ENCODE measurements around the gene PAGE2B.

PAGE2B gene

DNA sequence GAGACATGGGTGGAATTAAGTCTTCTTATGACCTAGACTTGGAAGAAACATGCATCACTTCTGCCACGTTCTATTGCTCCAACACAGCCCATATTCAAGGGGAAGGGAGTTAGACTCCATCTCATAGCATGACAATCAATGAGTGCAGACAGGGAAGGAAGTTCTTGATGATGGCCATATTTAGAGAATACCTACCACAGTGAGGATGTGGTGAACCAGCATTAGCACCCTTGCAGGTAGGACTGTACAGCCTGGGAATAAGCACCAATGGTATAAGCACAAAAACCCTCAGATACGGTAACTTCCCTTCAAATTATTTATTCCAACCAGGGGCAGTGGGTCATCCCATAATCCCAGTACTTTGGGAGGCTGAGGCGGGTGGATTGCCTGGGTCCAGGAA, 43.7 kb downstream of the PAGE2B start:
- Histone ChIP-seq H3K4me2 (ENCODE audit: insufficient read depth, low read length, poor library complexity, severe bottlenecking) (no peak overlapping the region), H2AFZ (ENCODE audit: low read length) (no peak overlapping the region), H3K9ac (ENCODE audit: low read depth, low read length, poor library complexity) (no peak overlapping the region), H2BK120ac (ENCODE audit: low read depth, low read length) (no peak overlapping the region), H3K9me3 (replicated peaks in 1 of 2; ENCODE audit: control insufficient read depth in 2 of 2, insufficient read depth in 1 of 2, low read depth in 1 of 2, low read length in 2 of 2) (no peaks in the 10 kb centered on the region), H3K14ac (ENCODE audit: low read length) (no peak overlapping the region), H2BK5ac (ENCODE audit: low read length) (no peak overlapping the region), H3K23ac (ENCODE audit: low read depth, low read length, poor library complexity) (no peak overlapping the region), H3K4ac (ENCODE audit: low read length) (no peak overlapping the region), H3K4me1 (ENCODE audit: control insufficient read depth in 2 of 2, insufficient read depth in 1 of 2, low read depth in 1 of 2, low read length in 2 of 2) (peaks cover 2 to 3% of the 10 kb centered on the region in 2 donors), H3K79me1 (ENCODE audit: low read depth, low read length) (no peaks in the 10 kb centered on the region), H3K27me3 (ENCODE audit: control insufficient read depth in 3 of 3, insufficient read depth in 3 of 3, low read depth in 1 of 3, low read length in 3 of 3) (peaks cover 0 to 12% (median 0%) of the 10 kb centered on the region in 3 experiments), H3K36me3 (replicated peaks in 1 of 2; ENCODE audit: control insufficient read depth in 2 of 2, insufficient read depth in 2 of 2, low read length in 2 of 2) (no peaks in the 10 kb centered on the region), H3K18ac (ENCODE audit: low read length) (no peak overlapping the region), H2AK5ac (ENCODE audit: low read depth, low read length) (no peak overlapping the region), H4K91ac (ENCODE audit: low read depth, low read length, poor library complexity) (no peak overlapping the region), H3K4me3 (ENCODE audit: low read length in 2 of 2) (no peak overlapping the region), H2BK12ac (ENCODE audit: low read length) (no peak overlapping the region), H4K8ac (ENCODE audit: low read depth, low read length) (no peak overlapping the region), H3K27ac (replicated peaks; ENCODE audit: low read length) (no peak overlapping the region), H2BK15ac (ENCODE audit: low read length) (no peak overlapping the region)
- no peak for DNase-seq (ENCODE audit: low spot score)
- no CpG with 5 or more reads among the region's 3 CpGs for WGBS, 2 donors (ENCODE audit: extremely low coverage in 2 of 2, insufficient read length in 2 of 2, insufficient replicate concordance in 1 of 2)

GRCh38 chrX:55119271-55119670, 44.4 kb downstream of the PAGE2B start:
- Histone ChIP-seq H3K9me3 (replicated peaks in 1 of 2; ENCODE audit: control insufficient read depth in 2 of 2, insufficient read depth in 1 of 2, low read depth in 1 of 2, low read length in 2 of 2) (no peaks in the 10 kb centered on the region), H3K79me1 (ENCODE audit: low read depth, low read length) (no peaks in the 10 kb centered on the region), H2BK12ac (ENCODE audit: low read length) (no peak overlapping the region), H3K4me1 (ENCODE audit: control insufficient read depth in 2 of 2, insufficient read depth in 1 of 2, low read depth in 1 of 2, low read length in 2 of 2) (peaks cover 2 to 3% of the 10 kb centered on the region in 2 donors), H3K14ac (ENCODE audit: low read length) (no peak overlapping the region), H3K4ac (ENCODE audit: low read length) (no peak overlapping the region), H3K36me3 (replicated peaks in 1 of 2; ENCODE audit: control insufficient read depth in 2 of 2, insufficient read depth in 2 of 2, low read length in 2 of 2) (no peaks in the 10 kb centered on the region), H2BK5ac (ENCODE audit: low read length) (no peak overlapping the region), H3K23ac (ENCODE audit: low read depth, low read length, poor library complexity) (no peak overlapping the region), H3K4me2 (ENCODE audit: insufficient read depth, low read length, poor library complexity, severe bottlenecking) (no peak overlapping the region), H2AK5ac (ENCODE audit: low read depth, low read length) (no peak overlapping the region), H3K4me3 (ENCODE audit: low read length in 2 of 2) (no peak overlapping the region), H3K9ac (ENCODE audit: low read depth, low read length, poor library complexity) (no peak overlapping the region), H3K18ac (ENCODE audit: low read length) (no peak overlapping the region), H4K8ac (ENCODE audit: low read depth, low read length) (no peak overlapping the region), H2AFZ (ENCODE audit: low read length) (no peak overlapping the region), H3K27me3 (ENCODE audit: control insufficient read depth in 3 of 3, insufficient read depth in 3 of 3, low read depth in 1 of 3, low read length in 3 of 3) (peaks cover 0 to 12% (median 0%) of the 10 kb centered on the region in 3 experiments), H3K27ac (replicated peaks; ENCODE audit: low read length) (no peak overlapping the region), H2BK15ac (ENCODE audit: low read length) (no peak overlapping the region), H4K91ac (ENCODE audit: low read depth, low read length, poor library complexity) (no peak overlapping the region), H2BK120ac (ENCODE audit: low read depth, low read length) (no peak overlapping the region)
- no peak for DNase-seq (ENCODE audit: low spot score)

DNA sequence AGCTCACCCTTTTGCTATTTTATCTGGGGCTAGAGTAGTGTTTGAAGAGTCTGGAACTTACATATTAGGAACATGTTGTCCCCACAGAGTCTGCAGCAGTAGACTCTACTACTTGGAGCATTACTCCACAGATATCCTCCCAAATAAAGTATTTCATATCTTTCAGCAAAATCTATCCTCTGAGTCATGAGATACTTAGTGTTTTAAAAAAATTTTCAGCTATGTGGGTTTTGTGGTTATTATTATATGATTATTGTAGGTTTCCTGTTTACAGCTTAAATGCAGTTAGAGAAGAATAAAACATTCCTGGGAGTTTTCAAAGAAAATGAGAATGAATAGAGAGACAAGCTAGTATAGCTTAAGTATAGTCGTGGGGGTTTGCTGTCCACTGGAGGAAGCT, 44.9 kb downstream of the PAGE2B start:
- Histone ChIP-seq H2AK5ac (ENCODE audit: low read depth, low read length) (no peak overlapping the region), H3K27me3 (ENCODE audit: control insufficient read depth in 3 of 3, insufficient read depth in 3 of 3, low read depth in 1 of 3, low read length in 3 of 3) (peaks cover 0 to 12% (median 0%) of the 10 kb centered on the region in 3 experiments)
- DNase-seq (ENCODE audit: low spot score): no peak

GRCh38 chrX:55120761-55121358, 46.0 kb downstream of the PAGE2B start:
- Histone ChIP-seq H3K36me3 (replicated peaks in 1 of 2; ENCODE audit: control insufficient read depth in 2 of 2, insufficient read depth in 2 of 2, low read length in 2 of 2) (no peaks in the 10 kb centered on the region), H3K27ac (replicated peaks; ENCODE audit: low read length) (no peak overlapping the region), H3K79me1 (ENCODE audit: low read depth, low read length) (no peaks in the 10 kb centered on the region), H3K4me3 (ENCODE audit: low read length in 2 of 2) (no peak overlapping the region), H3K4me1 (ENCODE audit: control insufficient read depth in 2 of 2, insufficient read depth in 1 of 2, low read depth in 1 of 2, low read length in 2 of 2) (peaks cover 2 to 3% of the 10 kb centered on the region in 2 donors), H4K91ac (ENCODE audit: low read depth, low read length, poor library complexity) (no peak overlapping the region), H2BK12ac (ENCODE audit: low read length) (no peak overlapping the region), H2BK5ac (ENCODE audit: low read length) (no peak overlapping the region), H3K18ac (ENCODE audit: low read length) (no peak overlapping the region), H3K9ac (ENCODE audit: low read depth, low read length, poor library complexity) (no peak overlapping the region), H3K9me3 (replicated peaks in 1 of 2; ENCODE audit: control insufficient read depth in 2 of 2, insufficient read depth in 1 of 2, low read depth in 1 of 2, low read length in 2 of 2) (no peaks in the 10 kb centered on the region), H4K8ac (ENCODE audit: low read depth, low read length) (no peak overlapping the region), H2BK15ac (ENCODE audit: low read length) (no peak overlapping the region), H2AFZ (ENCODE audit: low read length) (peak overlapping the region; percentile 58), H3K14ac (ENCODE audit: low read length) (no peak overlapping the region), H2AK5ac (ENCODE audit: low read depth, low read length) (no peak overlapping the region), H3K23ac (ENCODE audit: low read depth, low read length, poor library complexity) (no peak overlapping the region), H3K4me2 (ENCODE audit: insufficient read depth, low read length, poor library complexity, severe bottlenecking) (no peak overlapping the region), H2BK120ac (ENCODE audit: low read depth, low read length) (no peak overlapping the region), H3K27me3 (ENCODE audit: control insufficient read depth in 3 of 3, insufficient read depth in 3 of 3, low read depth in 1 of 3, low read length in 3 of 3) (peaks cover 0 to 12% (median 0%) of the 10 kb centered on the region in 3 experiments), H3K4ac (ENCODE audit: low read length) (no peak overlapping the region)
- WGBS, 2 donors (ENCODE audit: extremely low coverage in 2 of 2, insufficient read length in 2 of 2, insufficient replicate concordance in 1 of 2): no CpG with 5 or more reads among the region's 2 CpGs
- no peak for DNase-seq (ENCODE audit: low spot score)

More for the DNA sequence above, 44.9 kb downstream of the PAGE2B start:
- H2BK12ac ChIP-seq (ENCODE audit: low read length): no peak overlapping the region
- no peak overlapping the region for H2AFZ ChIP-seq (ENCODE audit: low read length)
- H3K23ac ChIP-seq (ENCODE audit: low read depth, low read length, poor library complexity): no peak overlapping the region
- H3K36me3 ChIP-seq (replicated peaks in 1 of 2; ENCODE audit: control insufficient read depth in 2 of 2, insufficient read depth in 2 of 2, low read length in 2 of 2): no peaks in the 10 kb centered on the region
- no peak overlapping the region for H3K14ac ChIP-seq (ENCODE audit: low read length)
- no peak overlapping the region for H3K4me2 ChIP-seq (ENCODE audit: insufficient read depth, low read length, poor library complexity, severe bottlenecking)
- no peak overlapping the region for H2BK5ac ChIP-seq (ENCODE audit: low read length)
- WGBS, 2 donors (ENCODE audit: extremely low coverage in 2 of 2, insufficient read length in 2 of 2, insufficient replicate concordance in 1 of 2): no CpG with 5 or more reads among the region's 1 CpG
- H4K8ac ChIP-seq (ENCODE audit: low read depth, low read length): no peak overlapping the region
- H4K91ac ChIP-seq (ENCODE audit: low read depth, low read length, poor library complexity): no peak overlapping the region
- no peak overlapping the region for H3K4ac ChIP-seq (ENCODE audit: low read length)
- no peak overlapping the region for H2BK15ac ChIP-seq (ENCODE audit: low read length)
- no peak overlapping the region for H3K9ac ChIP-seq (ENCODE audit: low read depth, low read length, poor library complexity)
- no peaks in the 10 kb centered on the region for H3K9me3 ChIP-seq (replicated peaks in 1 of 2; ENCODE audit: control insufficient read depth in 2 of 2, insufficient read depth in 1 of 2, low read depth in 1 of 2, low read length in 2 of 2)
- peaks cover 2 to 3% of the 10 kb centered on the region in 2 donors for H3K4me1 ChIP-seq (ENCODE audit: control insufficient read depth in 2 of 2, insufficient read depth in 1 of 2, low read depth in 1 of 2, low read length in 2 of 2)
- no peaks in the 10 kb centered on the region for H3K79me1 ChIP-seq (ENCODE audit: low read depth, low read length)
- no peak overlapping the region for H2BK120ac ChIP-seq (ENCODE audit: low read depth, low read length)
- H3K18ac ChIP-seq (ENCODE audit: low read length): no peak overlapping the region
- no peak overlapping the region for H3K4me3 ChIP-seq (ENCODE audit: low read length in 2 of 2)
- no peak overlapping the region for H3K27ac ChIP-seq (replicated peaks; ENCODE audit: low read length)
